ENCODE results near the gene MAML1. TPM values are rescaled to one million over a fixed set of nuclear protein-coding genes. Genes with fewer than 3 reads are reported as not detected.

The MAML1 gene
- total and polyA plus RNA-seq, 10 of the 15 experiments (the other 5 are each of a cell fraction or from before 2014, with no cell fraction given), result 0.42 to 23.9 (median 7.3) TPM

MicroRNAs encoded within 50 kb of the gene (microRNA counts, 767-probe panel; counts per million panel counts)
- microRNA hsa-miR-1229, result 55.3 counts per million

Small RNAs within 50 kb of the gene (microRNA-seq; reads per million reads assigned to microRNA genes)
- 6.2 reads per million, percentile 34 among the genes with 10 or more reads in this experiment for gene MIR1229

Small RNAs within 50 kb of the gene (small RNA-seq; reads per million reads assigned to genes)
- not detected for gene MIR1229

Other genes starting within 250 kb of the MAML1 start
Only the 7 nearest of the 9 such genes appear.
- 692 and 694 TPM in 2 replicates for gene HNRNPH1, start 109.2 kb upstream of the MAML1 start, total RNA-seq (2014; rRNA removed)
- gene HNRNPH1, start 109.2 kb upstream of the MAML1 start, total RNA-seq (2014; rRNA removed; fragmentation: Illumina TruSeq; extraction: Trizol), result 683 and 716 TPM in 2 replicates
- 603 and 690 TPM in 2 replicates for gene HNRNPH1, start 109.2 kb upstream of the MAML1 start, total RNA-seq (2021)
- 695 and 934 TPM in 2 replicates for gene HNRNPH1, start 109.2 kb upstream of the MAML1 start, polyA plus RNA-seq (2011; rRNA removed)
- 691 and 785 TPM in 2 replicates for gene HNRNPH1, start 109.2 kb upstream of the MAML1 start, polyA plus RNA-seq (2014; fragmentation: Illumina TruSeq; extraction: Trizol)
- 100 to 1,000 TPM; 184 to 189 TPM for gene HNRNPH1, start 109.2 kb upstream of the MAML1 start, polyA plus RNA-seq (2014; fragmentation: Nextera tagmentation; extraction: Ambion mirVana)
- gene HNRNPH1, start 109.2 kb upstream of the MAML1 start, polyA plus RNA-seq (2014; rRNA removed), result 780 and 888 TPM in 2 replicates
- 100 to 1,000 TPM; 542 to 567 TPM for gene HNRNPH1, start 109.2 kb upstream of the MAML1 start, polyA plus RNA-seq (2016; fragmentation: Nextera tagmentation; extraction: Ambion mirVana)
- gene CBY3, start 51.8 kb upstream of the MAML1 start, total RNA-seq (2014; rRNA removed), result 0.56 and 0.93 TPM in 2 replicates
- gene CBY3, start 51.8 kb upstream of the MAML1 start, total RNA-seq (2014; rRNA removed; fragmentation: Illumina TruSeq; extraction: Trizol), result not detected in 2 replicates
- not detected in 2 replicates for gene CBY3, start 51.8 kb upstream of the MAML1 start, total RNA-seq (2021)
- gene CBY3, start 51.8 kb upstream of the MAML1 start, polyA plus RNA-seq (2011; rRNA removed), result 0.10 TPM in 1 of 2 replicates, not detected in the other
- not detected in 2 replicates for gene CBY3, start 51.8 kb upstream of the MAML1 start, polyA plus RNA-seq (2014; fragmentation: Illumina TruSeq; extraction: Trizol)
- not detected for gene CBY3, start 51.8 kb upstream of the MAML1 start, polyA plus RNA-seq (2014; fragmentation: Nextera tagmentation; extraction: Ambion mirVana)
- gene CBY3, start 51.8 kb upstream of the MAML1 start, polyA plus RNA-seq (2014; rRNA removed), result 0.18 and 0.25 TPM in 2 replicates
- gene CBY3, start 51.8 kb upstream of the MAML1 start, polyA plus RNA-seq (2016; fragmentation: Nextera tagmentation; extraction: Ambion mirVana), result 1 to 10 TPM in 1 of 2 experiments, under 1 TPM in 1; 0.47 to 1.2 TPM
- gene CANX, start 33.9 kb upstream of the MAML1 start, total RNA-seq (2014; rRNA removed), result 259 and 322 TPM in 2 replicates
- gene CANX, start 33.9 kb upstream of the MAML1 start, total RNA-seq (2014; rRNA removed; fragmentation: Illumina TruSeq; extraction: Trizol), result 416 and 430 TPM in 2 replicates
- 550 and 555 TPM in 2 replicates for gene CANX, start 33.9 kb upstream of the MAML1 start, total RNA-seq (2021)
- 602 and 605 TPM in 2 replicates for gene CANX, start 33.9 kb upstream of the MAML1 start, polyA plus RNA-seq (2011; rRNA removed)
- gene CANX, start 33.9 kb upstream of the MAML1 start, polyA plus RNA-seq (2014; fragmentation: Illumina TruSeq; extraction: Trizol), result 393 and 480 TPM in 2 replicates
- 100 to 1,000 TPM in 1 of 2 experiments, 10 to 100 TPM in 1; 78.2 to 139 TPM for gene CANX, start 33.9 kb upstream of the MAML1 start, polyA plus RNA-seq (2014; fragmentation: Nextera tagmentation; extraction: Ambion mirVana)
- 261 and 326 TPM in 2 replicates for gene CANX, start 33.9 kb upstream of the MAML1 start, polyA plus RNA-seq (2014; rRNA removed)
- gene CANX, start 33.9 kb upstream of the MAML1 start, polyA plus RNA-seq (2016; fragmentation: Nextera tagmentation; extraction: Ambion mirVana), result 100 to 1,000 TPM; 433 to 469 TPM
- 1.1 and 1.8 TPM in 2 replicates for gene LTC4S, start 61.2 kb downstream of the MAML1 start, total RNA-seq (2014; rRNA removed)
- not detected in 2 replicates for gene LTC4S, start 61.2 kb downstream of the MAML1 start, total RNA-seq (2014; rRNA removed; fragmentation: Illumina TruSeq; extraction: Trizol)
- gene LTC4S, start 61.2 kb downstream of the MAML1 start, total RNA-seq (2021), result 2.0 and 3.6 TPM in 2 replicates
- not detected in 2 replicates for gene LTC4S, start 61.2 kb downstream of the MAML1 start, polyA plus RNA-seq (2011; rRNA removed)
- gene LTC4S, start 61.2 kb downstream of the MAML1 start, polyA plus RNA-seq (2014; fragmentation: Illumina TruSeq; extraction: Trizol), result not detected in 2 replicates
- not detected for gene LTC4S, start 61.2 kb downstream of the MAML1 start, polyA plus RNA-seq (2014; fragmentation: Nextera tagmentation; extraction: Ambion mirVana)
- gene LTC4S, start 61.2 kb downstream of the MAML1 start, polyA plus RNA-seq (2014; rRNA removed), result 1.6 and 2.0 TPM in 2 replicates
- 1 to 10 TPM in 1 of 2 experiments, under 1 TPM in 1; 0.78 to 1.3 TPM for gene LTC4S, start 61.2 kb downstream of the MAML1 start, polyA plus RNA-seq (2016; fragmentation: Nextera tagmentation; extraction: Ambion mirVana)
- 44.7 and 46.0 TPM in 2 replicates for gene MGAT4B, start 74.0 kb downstream of the MAML1 start, total RNA-seq (2014; rRNA removed)
- 25.2 and 34.4 TPM in 2 replicates for gene MGAT4B, start 74.0 kb downstream of the MAML1 start, total RNA-seq (2014; rRNA removed; fragmentation: Illumina TruSeq; extraction: Trizol)
- gene MGAT4B, start 74.0 kb downstream of the MAML1 start, total RNA-seq (2021), result 66.2 and 82.5 TPM in 2 replicates
- gene MGAT4B, start 74.0 kb downstream of the MAML1 start, polyA plus RNA-seq (2011; rRNA removed), result 24.5 and 42.8 TPM in 2 replicates
- gene MGAT4B, start 74.0 kb downstream of the MAML1 start, polyA plus RNA-seq (2014; fragmentation: Illumina TruSeq; extraction: Trizol), result 27.2 and 33.3 TPM in 2 replicates
- under 1 TPM in 1 of 2 experiments, not detected in 1; 0.60 TPM for gene MGAT4B, start 74.0 kb downstream of the MAML1 start, polyA plus RNA-seq (2014; fragmentation: Nextera tagmentation; extraction: Ambion mirVana)
- gene MGAT4B, start 74.0 kb downstream of the MAML1 start, polyA plus RNA-seq (2014; rRNA removed), result 59.3 and 69.7 TPM in 2 replicates
- 1 to 10 TPM; 7.6 to 8.3 TPM for gene MGAT4B, start 74.0 kb downstream of the MAML1 start, polyA plus RNA-seq (2016; fragmentation: Nextera tagmentation; extraction: Ambion mirVana)
- gene SQSTM1, start 88.1 kb downstream of the MAML1 start, total RNA-seq (2014; rRNA removed), result 127 and 138 TPM in 2 replicates
- 43.7 and 45.0 TPM in 2 replicates for gene SQSTM1, start 88.1 kb downstream of the MAML1 start, total RNA-seq (2014; rRNA removed; fragmentation: Illumina TruSeq; extraction: Trizol)
- 105 and 106 TPM in 2 replicates for gene SQSTM1, start 88.1 kb downstream of the MAML1 start, total RNA-seq (2021)
- 33.6 and 53.8 TPM in 2 replicates for gene SQSTM1, start 88.1 kb downstream of the MAML1 start, polyA plus RNA-seq (2011; rRNA removed)
- 23.8 and 54.0 TPM in 2 replicates for gene SQSTM1, start 88.1 kb downstream of the MAML1 start, polyA plus RNA-seq (2014; fragmentation: Illumina TruSeq; extraction: Trizol)
- 1 to 10 TPM; 6.3 to 8.1 TPM for gene SQSTM1, start 88.1 kb downstream of the MAML1 start, polyA plus RNA-seq (2014; fragmentation: Nextera tagmentation; extraction: Ambion mirVana)
- 70.1 and 75.3 TPM in 2 replicates for gene SQSTM1, start 88.1 kb downstream of the MAML1 start, polyA plus RNA-seq (2014; rRNA removed)
- gene SQSTM1, start 88.1 kb downstream of the MAML1 start, polyA plus RNA-seq (2016; fragmentation: Nextera tagmentation; extraction: Ambion mirVana), result 100 to 1,000 TPM; 117 to 127 TPM
- 16.2 and 17.7 TPM in 2 replicates for gene MRNIP, start 126.0 kb downstream of the MAML1 start, total RNA-seq (2014; rRNA removed)
- gene MRNIP, start 126.0 kb downstream of the MAML1 start, total RNA-seq (2014; rRNA removed; fragmentation: Illumina TruSeq; extraction: Trizol), result 7.8 and 10.5 TPM in 2 replicates
- gene MRNIP, start 126.0 kb downstream of the MAML1 start, total RNA-seq (2021), result 13.3 and 17.4 TPM in 2 replicates
- gene MRNIP, start 126.0 kb downstream of the MAML1 start, polyA plus RNA-seq (2011; rRNA removed), result 30.4 and 30.9 TPM in 2 replicates
- gene MRNIP, start 126.0 kb downstream of the MAML1 start, polyA plus RNA-seq (2014; fragmentation: Illumina TruSeq; extraction: Trizol), result 9.7 and 12.3 TPM in 2 replicates
- gene MRNIP, start 126.0 kb downstream of the MAML1 start, polyA plus RNA-seq (2014; fragmentation: Nextera tagmentation; extraction: Ambion mirVana), result 10 to 100 TPM in 1 of 2 experiments, 1 to 10 TPM in 1; 2.4 to 13.6 TPM
- 28.3 and 28.9 TPM in 2 replicates for gene MRNIP, start 126.0 kb downstream of the MAML1 start, polyA plus RNA-seq (2014; rRNA removed)
- 10 to 100 TPM; 10.0 to 12.7 TPM for gene MRNIP, start 126.0 kb downstream of the MAML1 start, polyA plus RNA-seq (2016; fragmentation: Nextera tagmentation; extraction: Ambion mirVana)